ENCODE data around the gene NIPA2. TPM values are rescaled to one million over a fixed set of nuclear protein-coding genes. Genes with fewer than 3 reads are reported as not detected.
A peak's percentile ranks its signal among the peaks of the same experiment; 100 is the strongest.
"Not testable (repeated sequence)": the region's sequence is repeated elsewhere in the genome, so short reads cannot be mapped to it uniquely, and the experiment has no call there.

NIPA2 gene
- total RNA-seq = 18.1 TPM

- DNase-seq (ENCODE audit: low spot score) (peak; percentile 100), ATAC-seq (peak; percentile 95)
Measured at GRCh38 chr15:22838292-22839042, at the start of gene NIPA2. Gene NIPA2 (plus strand): TSS chr15:22838666. CDS start chr15:22851732, 13,066 bp downstream.

GRCh38 chr15:22794063-22794462, 44.4 kb upstream of the NIPA2 start:
- DNase-seq (ENCODE audit: low spot score) (no peak), ATAC-seq (no peak)

GRCh38 chr15:22794621-22795167, 43.8 kb upstream of the NIPA2 start:
- DNase-seq (ENCODE audit: low spot score) (no peak), ATAC-seq (no peak)

GRCh38 chr15:22795206-22796063, 43.0 kb upstream of the NIPA2 start:
- no peak for DNase-seq (ENCODE audit: low spot score)
- no peak for ATAC-seq

- ATAC-seq (no peak), DNase-seq (ENCODE audit: low spot score) (no peak)
Measured at GRCh38 chr15:22796079-22796478, 42.4 kb upstream of the NIPA2 start.

- no peak for DNase-seq (ENCODE audit: low spot score)
- ATAC-seq = peak; percentile 35
Measured at GRCh38 chr15:22799902-22800301, 38.6 kb upstream of the NIPA2 start.

GRCh38 chr15:22803006-22803405, 35.5 kb upstream of the NIPA2 start:
- not testable (repeated sequence) for DNase-seq (ENCODE audit: low spot score); ATAC-seq

- DNase-seq (ENCODE audit: low spot score) = no peak
- ATAC-seq = no peak
Measured at GRCh38 chr15:22806156-22806555, 32.3 kb upstream of the NIPA2 start.

- ATAC-seq (no peak), DNase-seq (ENCODE audit: low spot score) (no peak)
Measured at GRCh38 chr15:22806664-22807063, 31.8 kb upstream of the NIPA2 start.

- DNase-seq (ENCODE audit: low spot score); ATAC-seq: not testable (repeated sequence)
Measured at GRCh38 chr15:22807831-22808230, 30.6 kb upstream of the NIPA2 start.

- peak; percentile 79 for DNase-seq (ENCODE audit: low spot score)
- peak; percentile 99 for ATAC-seq
Measured at GRCh38 chr15:22808240-22808639, 30.2 kb upstream of the NIPA2 start.

GRCh38 chr15:22808761-22809280, 29.6 kb upstream of the NIPA2 start:
- no peak for DNase-seq (ENCODE audit: low spot score)
- no peak for ATAC-seq

GRCh38 chr15:22810033-22810852, 28.2 kb upstream of the NIPA2 start:
- no peak for DNase-seq (ENCODE audit: low spot score)
- ATAC-seq = no peak

- DNase-seq (ENCODE audit: low spot score) (no peak), ATAC-seq (no peak)
Measured at GRCh38 chr15:22810853-22811338, 27.6 kb upstream of the NIPA2 start.

GRCh38 chr15:22811640-22812039, 26.8 kb upstream of the NIPA2 start:
- DNase-seq (ENCODE audit: low spot score) (peak; percentile 49), ATAC-seq (peak; percentile 68)

GRCh38 chr15:22813844-22814243, 24.6 kb upstream of the NIPA2 start:
- ATAC-seq (no peak), DNase-seq (ENCODE audit: low spot score) (no peak)

GRCh38 chr15:22815766-22816165, 22.7 kb upstream of the NIPA2 start:
- DNase-seq (ENCODE audit: low spot score) (no peak), ATAC-seq (no peak)

- ATAC-seq = no peak
- DNase-seq (ENCODE audit: low spot score) = no peak
Measured at GRCh38 chr15:22819651-22820050, 18.8 kb upstream of the NIPA2 start.

GRCh38 chr15:22823495-22824128, 14.9 kb upstream of the NIPA2 start:
- no peak for DNase-seq (ENCODE audit: low spot score)
- ATAC-seq = no peak

- no peak for DNase-seq (ENCODE audit: low spot score)
- ATAC-seq = no peak
Measured at GRCh38 chr15:22827125-22827524, 11.3 kb upstream of the NIPA2 start.

Data from left lobe of liver (tissue), 2 donors.